HCT116 (cell line): ENCODE measurements around the gene SLC40A1. TPM values are rescaled to one million over a fixed set of nuclear protein-coding genes. Genes with fewer than 3 reads are reported as not detected.

Experiments
- ATAC-seq: fragments of 200-7000 bp; cut with Tn5 transposase; 2 replicates; pipeline ENCODE4 v1.9.1; 2020; ENCODE audit warnings: mild to moderate bottlenecking, moderate library complexity
- BruUV-seq: library from RNA; stranded (reverse); fragments of 400-500 nt; replicated peaks from 2 replicates; lab custom pipeline; 2021; lab: Mats Ljungman, UMichigan
- CTCF ChIA-PET: fragments of 300-600 bp; sonication (Branson Sonifier 250); formaldehyde crosslinking; loops from one replicate; lab custom pipeline; 2021; ENCODE audit warnings: antibody characterized with exemption; lab: Charles Lee
- POLR2A ChIA-PET: fragments of 300-600, 350-600 bp; sonication (Branson Sonifier 250); formaldehyde crosslinking; loops from one replicate; lab custom pipeline; 2021; ENCODE audit warnings: antibody characterized with exemption; lab: Charles Lee
- RAD21 ChIA-PET, 2 experiments: fragments of 300-600 bp; sonication (Branson Sonifier 250); formaldehyde crosslinking; loops; one replicate each; lab custom pipeline; 2023; ENCODE audit warnings: low total read pairs in 2 of 2; ENCODE audit not compliant: uncharacterized antibody in 2 of 2, unreplicated experiment in 2 of 2, low non-redundant PET in 1 of 2; lab: Charles Lee
- DNase-seq: peaks from one replicate; pipeline ENCODE4 v3.0.0-alpha.2; 2010; ENCODE audit warnings: low read depth, low spot score
- H2AFZ ChIP-seq: fragments of 200-600 bp; shearing (Covaris generic), sonication (generic); 2 replicates; pipeline ENCODE4 v1.6.1; 2017; ENCODE audit warnings: low read depth, mixed run types, mixed read lengths, antibody characterized with exemption, low read length; ENCODE audit not compliant: poor library complexity, severe bottlenecking
- H3K27ac ChIP-seq: 2 replicates; pipeline ENCODE4 v1.5.1; 2012; ENCODE audit warnings: low read depth, low read length
- H3K27me3 ChIP-seq: fragments of 200-600 bp; sonication (generic); 2 replicates; pipeline ENCODE4 v1.6.1; 2016; ENCODE audit warnings: mixed run types, low read length, mixed read lengths; ENCODE audit not compliant: insufficient read depth
- H3K36me3 ChIP-seq, 2 experiments: fragments of 200-500 bp in 1 of 2; fragments of 200-600 bp in 1 of 2; sonication (Bioruptor generic) in 1 of 2; sonication (generic) in 1 of 2; 2 replicates each; pipeline versions ENCODE4 v1.5.1 to v1.6.1; 2014 to 2016; ENCODE audit warnings: low read length in 2 of 2, inconsistent platforms in 1 of 2, mixed read lengths in 1 of 2, mixed run types in 1 of 2; ENCODE audit not compliant: insufficient read depth in 2 of 2, control insufficient read depth in 1 of 2
- H3K4me1 ChIP-seq, 2 experiments: fragments of 200-600 bp in 1 of 2; sonication (generic) in 1 of 2; 2 replicates each; pipeline versions ENCODE4 v1.5.1 to v1.6.1; 2012 to 2017; ENCODE audit warnings: low read length in 2 of 2, inconsistent platforms in 1 of 2, mild to moderate bottlenecking in 1 of 2, mixed read lengths in 1 of 2, mixed run types in 1 of 2, moderate library complexity in 1 of 2; ENCODE audit not compliant: insufficient read depth in 2 of 2, control insufficient read depth in 1 of 2
- H3K4me2 ChIP-seq: fragments of 200-600 bp; sonication (generic); 2 replicates; pipeline ENCODE4 v1.6.1; 2017; ENCODE audit warnings: mixed run types, low read length, mixed read lengths
- H3K4me3 ChIP-seq, 2 experiments: fragments of 200-600 bp in 1 of 2; sonication (generic) in 1 of 2; replicated peaks in 1 of 2; 2 replicates each; pipeline ENCODE4 v1.5.1; 2011 to 2016; ENCODE audit warnings: low read length in 2 of 2, control low read depth in 1 of 2, low read depth in 1 of 2, mild to moderate bottlenecking in 1 of 2, mixed read lengths in 1 of 2, mixed run types in 1 of 2
- H3K79me2 ChIP-seq: fragments of 200-600 bp; sonication (generic); 2 replicates; pipeline ENCODE4 v1.6.1; 2017; ENCODE audit warnings: mild to moderate bottlenecking, mixed run types, low read length, moderate library complexity, mixed read lengths; ENCODE audit not compliant: insufficient read depth
- H3K9ac ChIP-seq: fragments of 200-600 bp; sonication (generic); 2 replicates; pipeline ENCODE4 v1.6.1; 2016; ENCODE audit warnings: low read length, mixed read lengths
- H3K9me2 ChIP-seq: fragments of 200-600 bp; sonication (generic), shearing (Covaris generic); 2 replicates; pipeline ENCODE4 v1.6.1; 2017; ENCODE audit warnings: mixed run types, mild to moderate bottlenecking, moderate library complexity; ENCODE audit not compliant: insufficient read depth
- H3K9me3 ChIP-seq, 2 experiments: fragments of 200-500 bp in 1 of 2; fragments of 200-600 bp in 1 of 2; sonication (Bioruptor generic) in 1 of 2; sonication (generic) in 1 of 2; 2 replicates each; pipeline ENCODE4 v1.6.1; 2014 to 2017; ENCODE audit warnings: low read length in 2 of 2, mixed read lengths in 2 of 2, inconsistent platforms in 1 of 2, low read depth in 1 of 2, mild to moderate bottlenecking in 1 of 2, mixed run types in 1 of 2, moderate library complexity in 1 of 2; ENCODE audit not compliant: control insufficient read depth in 1 of 2, insufficient read depth in 1 of 2
- H4K20me1 ChIP-seq: fragments of 200-600 bp; sonication (generic), shearing (Covaris generic); 2 replicates; pipeline ENCODE4 v1.6.1; 2017; ENCODE audit warnings: mixed run types, mild to moderate bottlenecking, moderate library complexity; ENCODE audit not compliant: insufficient read depth
- ELF1 ChIP-seq: IDR thresholded peaks from 2 replicates; pipeline ENCODE4 v1.6.1; 2012; ENCODE audit warnings: low read depth, borderline replicate concordance
- EZH2phosphoT487 ChIP-seq: fragments of 200-600 bp; IDR thresholded peaks from 2 replicates; pipeline ENCODE4 v1.6.1; 2018; ENCODE audit warnings: antibody characterized with exemption, borderline replicate concordance
- POLR2A ChIP-seq: IDR thresholded peaks from 2 replicates; pipeline ENCODE4 v1.7.0; 2011; ENCODE audit warnings: borderline replicate concordance; ENCODE audit not compliant: insufficient read depth, insufficient read length; ENCODE audit errors: extremely low read depth
- POLR2AphosphoS5 ChIP-seq: IDR thresholded peaks from 2 replicates; pipeline ENCODE4 v1.6.1; 2011; ENCODE audit warnings: mild to moderate bottlenecking, low read depth, low read length, moderate library complexity
- TCF7L2 ChIP-seq: IDR thresholded peaks from 2 replicates; pipeline ENCODE4 v1.7.0; 2011; ENCODE audit warnings: borderline replicate concordance, inconsistent platforms; ENCODE audit not compliant: insufficient read depth, insufficient read length; ENCODE audit errors: extremely low read depth
- ZNF274 ChIP-seq: fragments of 200-500 bp; sonication (Bioruptor generic); IDR thresholded peaks from 2 replicates; pipeline ENCODE4 v1.6.1; 2014; ENCODE audit warnings: mild to moderate bottlenecking, low read depth, low read length, inconsistent platforms
- intact Hi-C: fragments of 100-400 bp; cut with micrococcal nuclease; formaldehyde crosslinking; loops from 2 replicates; pipeline ENCODE4 v1.10.0; 2022
- total RNA-seq: library from RNA; stranded (reverse); gene quantifications from one replicate; pipeline ENCODE4 v1.2.1, GENCODE V29; 2021; ENCODE audit not compliant: unreplicated experiment
- TF ChIP-seq, protein P1 (sequence below), 3 experiments: fragments of 200-600 bp in 1 of 3; sonication (generic) in 1 of 3; IDR thresholded peaks in 2 of 3; conservative IDR thresholded peaks in 1 of 3; 2 replicates each; pipeline ENCODE4 v1.5.1; 2012 to 2017; ENCODE audit warnings: low read depth in 2 of 3, low read length in 2 of 3, antibody characterized with exemption in 1 of 3, borderline replicate concordance in 1 of 3, control low read depth in 1 of 3, mild to moderate bottlenecking in 1 of 3, mixed read lengths in 1 of 3, mixed run types in 1 of 3, moderate library complexity in 1 of 3; ENCODE audit not compliant: insufficient read depth in 1 of 3

Gene SLC40A1
- total RNA-seq, 1 experiment from 2014 or later: 1.5 TPM

DNA sequence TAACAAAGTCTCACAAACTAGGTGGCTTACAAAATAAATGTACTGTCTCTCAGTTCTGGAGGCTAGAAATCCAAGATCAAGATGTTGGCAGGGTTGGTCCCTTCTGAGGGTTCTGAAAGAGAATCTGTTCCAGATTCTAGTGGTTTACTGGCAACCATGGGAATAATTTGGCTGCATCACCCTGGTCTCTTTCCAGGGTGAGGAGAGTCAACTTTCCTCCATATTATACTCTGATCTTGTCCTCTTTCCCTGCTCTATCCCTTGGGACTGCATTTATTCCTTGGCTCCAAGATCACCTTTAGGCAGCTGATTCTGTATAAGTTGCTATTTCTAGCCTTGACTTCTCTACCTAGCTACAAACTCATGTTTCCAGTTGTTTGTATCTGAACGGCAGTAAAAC lies 35.2 kb downstream of the SLC40A1 start:
- intact Hi-C loops: no loop called here

DNA sequence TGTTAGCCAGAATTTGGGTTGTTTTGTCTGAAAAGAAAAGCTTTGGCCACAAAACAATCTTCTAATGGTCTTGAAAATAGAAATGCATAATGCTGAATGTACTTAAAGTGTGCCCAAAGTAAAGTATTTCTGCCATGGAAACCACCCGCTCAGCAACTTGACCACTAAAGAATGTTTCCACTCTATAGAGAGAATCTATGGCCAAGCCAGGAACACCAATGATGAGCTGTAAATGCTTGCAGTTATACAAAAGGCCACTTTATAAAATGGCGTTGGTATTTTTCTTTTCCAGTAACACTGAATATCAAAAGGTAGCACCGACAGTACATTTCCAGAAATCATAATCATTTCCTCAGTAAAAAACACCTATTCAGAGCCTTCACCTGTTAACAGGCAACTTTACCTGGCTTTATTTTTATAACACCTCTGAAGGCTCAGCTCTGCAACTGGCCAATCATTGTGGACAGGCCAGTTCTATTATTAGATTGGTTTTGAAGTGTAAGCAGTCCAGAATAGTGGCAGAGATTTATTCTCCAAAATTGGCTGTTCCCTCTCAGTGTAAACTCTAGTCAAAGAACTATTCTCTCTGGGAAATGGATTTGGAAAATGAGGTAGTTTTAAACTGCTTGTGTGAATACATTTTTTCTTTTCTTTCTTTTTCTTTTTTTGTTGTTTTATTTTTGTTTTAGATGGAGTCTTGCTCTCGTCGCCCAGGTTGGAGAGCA lies 36.1 kb downstream of the SLC40A1 start:
- DNase-seq: no peak
- H3K4me3 ChIP-seq: no peak overlapping the region
- no peak overlapping the region for H2AFZ ChIP-seq
- H3K9me3 ChIP-seq: no peaks in the 10 kb centered on the region
- no TSS peak for BruUV-seq
- H3K9ac ChIP-seq: no peak overlapping the region
- ChIA-PET RAD21 (no interaction called here), POLR2A (no interaction called here), CTCF (no interaction called here)
- H3K27ac ChIP-seq: no peak overlapping the region
- H3K4me1 ChIP-seq: peaks cover 0 to 2% of the 10 kb centered on the region in 2 experiments; a peak in 1 of 4 replicates
- no peaks in the 10 kb centered on the region for H3K79me2 ChIP-seq
- no peaks in the 10 kb centered on the region for H3K27me3 ChIP-seq
- H3K9me2 ChIP-seq: no peaks in the 10 kb centered on the region
- intact Hi-C loops: no loop called here
- TF ChIP-seq POLR2A (no peak), ZNF274 (no peak), EZH2phosphoT487 (no peak), TCF7L2 (no peak)
- TF ChIP-seq, protein P1, sequence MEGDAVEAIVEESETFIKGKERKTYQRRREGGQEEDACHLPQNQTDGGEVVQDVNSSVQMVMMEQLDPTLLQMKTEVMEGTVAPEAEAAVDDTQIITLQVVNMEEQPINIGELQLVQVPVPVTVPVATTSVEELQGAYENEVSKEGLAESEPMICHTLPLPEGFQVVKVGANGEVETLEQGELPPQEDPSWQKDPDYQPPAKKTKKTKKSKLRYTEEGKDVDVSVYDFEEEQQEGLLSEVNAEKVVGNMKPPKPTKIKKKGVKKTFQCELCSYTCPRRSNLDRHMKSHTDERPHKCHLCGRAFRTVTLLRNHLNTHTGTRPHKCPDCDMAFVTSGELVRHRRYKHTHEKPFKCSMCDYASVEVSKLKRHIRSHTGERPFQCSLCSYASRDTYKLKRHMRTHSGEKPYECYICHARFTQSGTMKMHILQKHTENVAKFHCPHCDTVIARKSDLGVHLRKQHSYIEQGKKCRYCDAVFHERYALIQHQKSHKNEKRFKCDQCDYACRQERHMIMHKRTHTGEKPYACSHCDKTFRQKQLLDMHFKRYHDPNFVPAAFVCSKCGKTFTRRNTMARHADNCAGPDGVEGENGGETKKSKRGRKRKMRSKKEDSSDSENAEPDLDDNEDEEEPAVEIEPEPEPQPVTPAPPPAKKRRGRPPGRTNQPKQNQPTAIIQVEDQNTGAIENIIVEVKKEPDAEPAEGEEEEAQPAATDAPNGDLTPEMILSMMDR (IDR thresholded peaks at IDR 0.05 in 2 of 3, conservative IDR thresholded peaks at IDR 0.05 in 1 of 3; ENCODE audit: borderline replicate concordance in 1 of 3, insufficient read depth in 1 of 3, low read depth in 2 of 3, low read length in 2 of 3): no peak
- H3K36me3 ChIP-seq: no peaks in the 10 kb centered on the region
- no peaks in the 10 kb centered on the region for H4K20me1 ChIP-seq
- no peak for ATAC-seq
- no peak overlapping the region for H3K4me2 ChIP-seq

More for the DNA sequence above, 35.2 kb downstream of the SLC40A1 start:
- ChIA-PET POLR2A (no interaction called here), CTCF (no interaction called here), RAD21 (no interaction called here)
- DNase-seq: no peak
- Histone ChIP-seq H2AFZ (no peak overlapping the region), H3K4me2 (no peak overlapping the region), H3K9ac (no peak overlapping the region), H3K9me3 (no peaks in the 10 kb centered on the region), H3K27me3 (no peaks in the 10 kb centered on the region), H3K79me2 (no peaks in the 10 kb centered on the region), H3K36me3 (no peaks in the 10 kb centered on the region), H3K27ac (no peak overlapping the region), H4K20me1 (no peaks in the 10 kb centered on the region), H3K4me1 (peaks cover 0 to 2% of the 10 kb centered on the region in 2 experiments; a peak in 1 of 4 replicates), H3K4me3 (no peak overlapping the region), H3K9me2 (no peaks in the 10 kb centered on the region)
- BruUV-seq: no TSS peak
- TF ChIP-seq ELF1: no peak
- no peak for TF ChIP-seq POLR2AphosphoS5
- ATAC-seq: no peak
